AG04450 (cell line): ENCODE measurements around the gene SPSB4. TPM values are rescaled to one million over a fixed set of nuclear protein-coding genes. Genes with fewer than 3 reads are reported as not detected.
A peak's percentile ranks its signal among the peaks of the same experiment; 100 is the strongest.

Experiments
- CTCF ChIA-PET: fragments of 300-600, 350-600 bp; formaldehyde crosslinking; extraction: SDS; loops from one replicate; lab custom pipeline; 2022; ENCODE audit warnings: antibody characterized with exemption, inconsistent platforms; lab: Charles Lee
- POLR2A ChIA-PET: fragments of 350-600 bp; formaldehyde crosslinking; extraction: SDS; loops from one replicate; lab custom pipeline; 2021; ENCODE audit warnings: antibody characterized with exemption, inconsistent platforms; lab: Yijun Ruan, JAX
- DNase-seq: peaks from one replicate; pipeline ENCODE4 v3.0.0-alpha.2; 2011; ENCODE audit warnings: low read depth, low spot score
- H3K27ac ChIP-seq: one replicate; pipeline ENCODE4 v1.5.1; 2012; ENCODE audit warnings: low read depth, low read length, control low read depth
- H3K27me3 ChIP-seq: one replicate; pipeline ENCODE4 v1.6.0; 2012; ENCODE audit warnings: low read length; ENCODE audit not compliant: control insufficient read depth, insufficient read depth
- H3K4me3 ChIP-seq: 2 replicates; pipeline ENCODE4 v1.5.1; 2011; ENCODE audit warnings: mild to moderate bottlenecking, low read depth, low read length, control low read depth
- H3K9me3 ChIP-seq: 2 replicates; pipeline ENCODE4 v1.5.1; 2012; ENCODE audit warnings: low read length; ENCODE audit not compliant: control insufficient read depth, insufficient read depth
- CTCF ChIP-seq: IDR thresholded peaks from 2 replicates; pipeline ENCODE4 v1.5.1; 2011; ENCODE audit warnings: low read depth, low read length, control low read depth, inconsistent platforms
- polyA plus RNA-seq: library from polyadenylated mRNA; depleted of rRNA; stranded (reverse); fragments of >200 nt; gene quantifications from 2 replicates; pipeline ENCODE4 v1.2.3, GENCODE V29; 2011

Gene SPSB4
- polyA plus RNA-seq, 1 experiment, result not detected

GRCh38 chr3:141104151-141104821, 53.1 kb downstream of the SPSB4 start:
- ChIA-PET POLR2A (no interaction called here), CTCF (interaction anchor here (0.6 to 2.2 kb wide), 12 partner anchors 11 to 206 kb away, joined by 3 to 19 read pairs (median 4); no protein-coding TSS in a partner anchor)
- DNase-seq, result no peak

GRCh38 chr3:141105828-141106628, 54.9 kb downstream of the SPSB4 start:
- Histone ChIP-seq H3K27ac (no peak overlapping the region), H3K27me3 (peaks cover 26% of the 10 kb centered on the region), H3K9me3 (no peaks in the 10 kb centered on the region; the same call in 1 of the 2 replicates), H3K4me3 (no peak overlapping the region)
- CTCF ChIA-PET, result interaction anchor here (0.7 to 2.0 kb wide), 19 partner anchors 10 to 248 kb away, joined by 3 to 19 read pairs (median 4); no protein-coding TSS in a partner anchor
- POLR2A ChIA-PET, result no interaction called here
- peak; percentile 69 for DNase-seq
- TF ChIP-seq CTCF, result peak; percentile 74

More at GRCh38 chr3:141104151-141104821, 53.1 kb downstream of the SPSB4 start:
- H3K4me3 ChIP-seq, result no peak overlapping the region
- H3K9me3 ChIP-seq, result no peaks in the 10 kb centered on the region; the same call in 1 of the 2 replicates
- H3K27me3 ChIP-seq, result peaks cover 26% of the 10 kb centered on the region
- no peak for TF ChIP-seq CTCF
- H3K27ac ChIP-seq, result no peak overlapping the region

- ChIA-PET CTCF (interaction anchor here (1.7 kb wide), 1 partner anchor 17 kb away, joined by 4 read pairs; no protein-coding TSS in a partner anchor), POLR2A (no interaction called here)
- Histone ChIP-seq H3K4me3 (no peak overlapping the region), H3K27me3 (peaks cover 26% of the 10 kb centered on the region), H3K9me3 (no peaks in the 10 kb centered on the region; the same call in 1 of the 2 replicates), H3K27ac (no peak overlapping the region)
- TF ChIP-seq CTCF, result no peak
- no peak for DNase-seq
Measured at GRCh38 chr3:141106842-141107241, 55.7 kb downstream of the SPSB4 start.

- Histone ChIP-seq H3K9me3 (no peaks in the 10 kb centered on the region; the same call in 1 of the 2 replicates), H3K27me3 (peaks cover 26% of the 10 kb centered on the region), H3K27ac (no peak overlapping the region), H3K4me3 (no peak overlapping the region)
- ChIA-PET CTCF (no interaction called here), POLR2A (no interaction called here)
- DNase-seq, result no peak
- no peak for TF ChIP-seq CTCF
Measured at GRCh38 chr3:141108039-141108438, 56.9 kb downstream of the SPSB4 start.
